Adipocyte (in vitro differentiated cells): Measurements from ENCODE around the gene STXBP5L.
A peak's percentile ranks its signal among the peaks of the same experiment; 100 is the strongest.
"Not testable (repeated sequence)": the region's sequence is repeated elsewhere in the genome, so short reads cannot be mapped to it uniquely, and the experiment has no call there.

Experiments used
- DNase-seq: peaks from one replicate; pipeline ENCODE4 v3.0.0-alpha.2; 2015; ENCODE audit warnings: low read depth
- H3K27me3 ChIP-seq: replicated peaks from 2 replicates; pipeline ENCODE4 v1.7.0; 2013; ENCODE audit warnings: mild to moderate bottlenecking, low read length, moderate library complexity; ENCODE audit not compliant: control insufficient read depth, insufficient read depth
- H3K36me3 ChIP-seq: 2 replicates; pipeline ENCODE4 v1.7.0; 2013; ENCODE audit warnings: low read length, mild to moderate bottlenecking, moderate library complexity; ENCODE audit not compliant: control insufficient read depth, insufficient read depth, severe bottlenecking
- H3K4me1 ChIP-seq: 2 replicates; pipeline ENCODE4 v1.7.0; 2013; ENCODE audit warnings: mild to moderate bottlenecking, low read length, moderate library complexity; ENCODE audit not compliant: control insufficient read depth, insufficient read depth
- H3K4me3 ChIP-seq: 2 replicates; pipeline ENCODE4 v1.7.0; 2013; ENCODE audit warnings: mild to moderate bottlenecking, low read length, moderate library complexity
- H3K9ac ChIP-seq: 2 replicates; pipeline ENCODE4 v1.7.0; 2013; ENCODE audit warnings: mild to moderate bottlenecking, low read length, moderate library complexity
- H3K9me3 ChIP-seq: 2 replicates; pipeline ENCODE4 v1.7.0; 2013; ENCODE audit warnings: mild to moderate bottlenecking, low read length, moderate library complexity; ENCODE audit not compliant: control insufficient read depth

Gene STXBP5L

DNA sequence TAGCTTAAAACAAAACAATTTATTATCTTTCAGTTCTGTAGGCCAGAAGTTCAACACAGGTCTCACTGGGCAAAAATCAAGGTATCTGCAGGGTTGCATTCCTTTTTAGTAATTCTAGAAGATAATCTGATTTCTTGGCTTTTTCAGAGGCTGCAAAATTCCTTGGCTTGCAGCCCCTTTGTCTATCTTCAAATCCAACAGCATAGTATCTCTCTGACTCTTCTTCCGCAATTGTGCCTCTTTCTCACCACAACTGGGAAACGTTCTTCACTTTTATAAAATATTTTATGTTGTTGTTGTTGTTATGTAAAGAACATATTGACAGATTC is 218.7 kb downstream of the STXBP5L start:
- no peak for DNase-seq
- Histone ChIP-seq H3K27me3 (no peaks in the 10 kb centered on the region), H3K9ac (no peak overlapping the region), H3K4me3 (no peak overlapping the region), H3K36me3 (no peaks in the 10 kb centered on the region), H3K4me1 (no peaks in the 10 kb centered on the region), H3K9me3 (peaks cover under 1% of the 10 kb centered on the region)

DNA sequence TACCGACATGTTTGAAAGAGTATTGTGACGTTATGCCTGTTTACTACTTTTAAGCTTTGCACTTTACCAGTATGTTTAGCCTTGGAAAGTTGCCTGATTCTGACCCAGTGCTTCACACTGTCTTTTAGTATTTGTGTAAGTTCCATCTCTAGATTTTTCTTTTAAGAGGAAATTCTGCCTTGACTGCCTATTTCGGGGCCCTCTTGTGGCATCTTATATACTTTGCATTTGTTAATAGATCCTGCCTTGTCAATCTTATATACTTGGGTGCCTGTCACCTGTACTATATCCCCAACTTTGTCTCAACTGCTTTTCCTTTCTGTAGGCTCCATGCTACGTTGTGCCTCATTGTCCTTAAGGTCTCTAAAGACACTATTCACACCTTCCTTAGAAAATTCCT is 244.6 kb downstream of the STXBP5L start:
- no peaks in the 10 kb centered on the region for H3K27me3 ChIP-seq
- no peak overlapping the region for H3K4me3 ChIP-seq
- H3K9ac ChIP-seq = no peak overlapping the region
- H3K4me1 ChIP-seq = no peaks in the 10 kb centered on the region
- H3K36me3 ChIP-seq = no peaks in the 10 kb centered on the region
- H3K9me3 ChIP-seq = no peaks in the 10 kb centered on the region
- DNase-seq = peak; percentile 6

DNA sequence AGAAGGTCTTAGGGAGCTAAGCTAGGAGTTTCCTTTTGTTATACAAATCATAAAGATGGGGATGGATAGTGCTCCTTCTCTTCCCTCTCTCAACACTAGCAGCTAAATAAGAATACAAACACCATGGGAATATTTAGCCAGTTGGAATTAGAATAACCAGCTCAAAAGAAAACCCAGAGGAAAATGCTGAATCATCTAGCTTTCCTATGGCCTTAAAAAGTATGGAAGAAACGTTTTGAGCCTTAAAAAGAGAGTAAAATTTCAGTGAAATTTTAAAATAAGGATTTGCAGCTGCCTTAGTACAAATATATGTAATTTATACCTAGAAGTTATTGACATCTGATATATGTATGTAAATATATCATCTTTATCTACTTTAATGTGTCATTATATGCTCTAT is 245.8 kb downstream of the STXBP5L start:
- DNase-seq = no peak

DNA sequence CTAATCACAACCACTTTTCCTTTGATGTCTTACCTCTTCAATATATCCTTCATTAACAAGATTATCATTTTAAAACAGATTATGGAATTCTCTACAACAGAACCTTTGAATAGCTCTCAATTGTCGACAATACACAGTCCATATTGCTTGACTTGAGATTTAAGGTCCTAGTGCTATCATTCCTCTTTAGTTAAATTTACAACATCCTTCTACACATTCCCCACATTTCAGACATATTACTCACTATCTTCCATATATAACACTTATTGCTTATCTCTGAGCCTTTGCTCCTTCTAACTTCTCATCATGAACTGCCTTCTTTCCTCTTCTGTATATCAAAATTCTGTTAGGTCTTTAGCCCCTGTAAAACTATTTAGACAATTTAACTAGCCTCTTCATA is 247.0 kb downstream of the STXBP5L start:
- Histone ChIP-seq H3K4me3 (no peak overlapping the region), H3K9me3 (no peaks in the 10 kb centered on the region), H3K9ac (no peak overlapping the region), H3K4me1 (no peaks in the 10 kb centered on the region), H3K36me3 (no peaks in the 10 kb centered on the region), H3K27me3 (no peaks in the 10 kb centered on the region)
- no peak for DNase-seq

More for the DNA sequence above, 245.8 kb downstream of the STXBP5L start:
- Histone ChIP-seq H3K27me3 (no peaks in the 10 kb centered on the region), H3K4me1 (no peaks in the 10 kb centered on the region), H3K9ac (no peak overlapping the region), H3K4me3 (no peak overlapping the region), H3K9me3 (no peaks in the 10 kb centered on the region), H3K36me3 (no peaks in the 10 kb centered on the region)

DNA sequence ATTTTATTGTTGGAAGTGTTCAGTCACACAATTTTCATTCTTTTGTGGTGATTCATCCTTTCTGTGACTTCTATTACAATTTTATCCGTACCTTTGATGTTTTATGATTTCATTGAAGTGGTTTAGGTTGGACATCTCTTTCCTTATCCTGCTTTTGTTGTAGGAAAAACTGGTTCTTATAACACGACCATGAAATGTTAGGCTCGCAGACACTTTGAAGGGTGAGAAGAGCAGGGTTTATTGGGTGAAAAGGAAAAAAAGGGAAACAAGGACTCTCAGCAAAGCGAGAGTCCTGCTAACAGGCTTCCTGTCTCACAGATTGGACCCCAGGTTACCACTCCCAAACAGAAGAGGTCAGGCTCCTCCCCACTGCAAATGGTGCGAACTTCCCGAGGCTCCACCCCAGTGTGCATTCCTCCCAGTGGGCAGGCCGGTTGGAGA is 257.4 kb downstream of the STXBP5L start:
- Histone ChIP-seq H3K27me3 (no peaks in the 10 kb centered on the region), H3K4me3 (no peak overlapping the region), H3K4me1 (no peaks in the 10 kb centered on the region), H3K9ac (no peak overlapping the region), H3K9me3 (no peaks in the 10 kb centered on the region), H3K36me3 (no peaks in the 10 kb centered on the region)
- no peak for DNase-seq

DNA sequence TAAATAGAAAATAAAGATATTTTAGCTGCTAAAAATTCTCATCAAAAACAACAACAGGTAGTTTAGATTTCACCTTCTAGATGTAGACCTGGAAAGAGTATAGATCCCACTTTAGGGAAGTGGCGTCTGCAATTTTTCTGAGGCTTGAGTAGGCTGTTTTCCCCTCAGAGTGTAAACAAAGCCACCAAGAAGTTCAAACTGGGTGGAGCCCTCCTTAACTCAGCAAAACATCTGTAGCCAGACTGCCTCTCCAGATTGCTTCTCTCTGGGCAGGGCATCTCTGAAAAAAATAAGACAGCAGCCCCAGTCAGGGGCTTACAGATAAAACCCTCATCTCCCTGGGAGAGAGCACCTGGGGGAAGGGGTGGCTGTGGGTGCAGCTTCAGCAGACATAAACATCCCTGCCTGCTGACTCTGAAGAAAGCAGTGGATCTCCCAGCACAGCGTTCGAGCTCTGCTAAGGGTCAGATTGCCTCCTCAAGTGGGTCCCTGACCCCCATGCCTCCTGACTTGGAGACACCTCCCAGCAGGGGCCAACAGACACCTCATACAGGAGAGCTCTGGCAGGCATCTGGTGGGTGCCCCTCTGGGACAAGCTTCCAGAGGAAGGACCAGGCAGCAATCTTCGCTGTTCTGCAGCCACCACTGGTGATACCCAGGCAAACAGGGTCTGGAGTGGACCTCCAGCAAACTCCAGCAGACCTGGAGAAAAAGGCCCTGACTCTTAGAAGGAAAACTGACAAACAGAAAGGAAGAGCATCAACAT is 259.6 kb downstream of the STXBP5L start:
- no peak for DNase-seq
- Histone ChIP-seq H3K9ac (no peak overlapping the region), H3K4me3 (no peak overlapping the region), H3K4me1 (no peaks in the 10 kb centered on the region), H3K36me3 (no peaks in the 10 kb centered on the region), H3K27me3 (no peaks in the 10 kb centered on the region), H3K9me3 (no peaks in the 10 kb centered on the region)

DNA sequence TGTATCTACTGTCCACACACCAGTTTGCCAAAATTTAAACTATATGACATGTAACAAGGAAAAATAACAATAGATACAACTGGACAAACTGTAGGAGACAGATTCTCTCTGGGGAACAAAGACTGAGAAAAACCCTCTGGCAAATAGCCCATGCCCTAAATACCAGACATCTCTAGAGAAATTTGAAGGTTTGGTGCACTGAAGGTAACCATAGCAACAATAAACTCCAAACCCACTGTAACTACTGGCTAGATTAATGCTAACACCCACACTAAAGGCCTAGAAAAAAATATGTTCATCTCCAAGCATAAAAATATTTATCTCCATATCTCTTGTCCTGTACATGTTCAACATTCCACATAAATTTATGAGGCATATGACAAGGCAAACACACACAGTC is 267.1 kb downstream of the STXBP5L start:
- no peaks in the 10 kb centered on the region for H3K4me1 ChIP-seq
- no peaks in the 10 kb centered on the region for H3K27me3 ChIP-seq
- no peak overlapping the region for H3K4me3 ChIP-seq
- H3K9me3 ChIP-seq = peaks cover 7% of the 10 kb centered on the region
- H3K36me3 ChIP-seq = no peaks in the 10 kb centered on the region
- no peak overlapping the region for H3K9ac ChIP-seq
- DNase-seq = no peak

DNA sequence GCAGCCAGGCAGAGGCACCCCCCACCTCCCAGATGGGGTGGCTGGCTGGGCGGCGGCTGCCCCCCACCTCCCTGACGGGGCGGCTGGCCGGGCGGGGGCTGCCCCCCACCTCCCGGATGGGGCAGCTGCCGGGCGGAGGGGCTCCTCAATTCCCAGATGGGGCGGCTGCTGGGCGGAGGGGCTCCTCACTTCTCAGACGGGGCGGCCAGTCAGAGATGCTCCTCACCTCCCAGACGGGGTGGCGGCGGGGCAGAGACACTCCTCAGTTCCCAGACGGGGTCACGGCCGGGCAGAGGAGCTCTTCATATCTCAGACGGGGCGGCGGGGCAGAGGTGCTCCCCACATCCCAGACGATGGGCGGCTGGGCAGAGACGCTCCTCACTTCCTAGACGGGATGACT is 282.6 kb downstream of the STXBP5L start:
- not testable (repeated sequence) for H3K4me3 ChIP-seq, H3K27me3 ChIP-seq

DNA sequence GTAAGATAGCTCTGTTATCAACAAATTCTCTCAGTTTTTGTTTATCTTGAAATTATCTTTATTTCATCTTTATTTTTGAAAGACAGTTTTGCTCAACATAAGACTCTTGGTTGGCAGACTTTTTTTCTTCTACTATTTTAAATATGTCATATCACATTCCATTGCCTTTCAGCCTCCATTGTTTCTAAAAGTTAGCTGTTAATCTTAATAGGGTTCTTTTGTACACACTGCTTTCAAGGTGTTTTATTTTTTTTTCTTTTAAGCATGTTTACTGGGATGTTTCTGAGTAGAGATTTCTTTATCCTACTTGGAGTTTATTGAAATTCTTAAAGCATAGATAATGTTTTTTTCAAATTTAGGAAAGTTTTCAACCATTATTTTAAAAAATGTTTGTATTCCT is 294.6 kb downstream of the STXBP5L start:
- no peaks in the 10 kb centered on the region for H3K36me3 ChIP-seq
- peaks cover 13% of the 10 kb centered on the region for H3K9me3 ChIP-seq

More for the DNA sequence above, 282.6 kb downstream of the STXBP5L start:
- not testable (repeated sequence) for H3K9me3 ChIP-seq, H3K9ac ChIP-seq, DNase-seq, H3K36me3 ChIP-seq, H3K4me1 ChIP-seq

DNA sequence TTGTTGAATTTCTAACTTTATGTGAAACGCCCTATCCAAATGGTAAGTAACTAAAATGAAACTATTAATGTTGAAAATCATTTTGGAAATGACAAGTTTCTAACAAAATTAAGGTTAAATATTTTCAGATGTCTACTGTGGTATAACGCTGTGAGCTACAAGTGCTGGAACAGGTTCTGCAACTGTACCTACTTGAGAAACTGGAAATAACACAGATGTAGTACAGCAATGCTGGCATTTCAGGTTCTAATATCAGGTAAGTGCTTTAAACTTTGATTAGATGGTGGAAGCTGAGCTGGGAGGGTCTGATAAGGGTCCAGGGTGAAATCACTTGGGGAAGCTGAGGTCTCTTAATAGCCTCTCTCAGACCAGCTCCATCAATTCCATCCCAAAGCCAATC is 315.1 kb downstream of the STXBP5L start:
- DNase-seq = no peak
- no peak overlapping the region for H3K9ac ChIP-seq
- H3K9me3 ChIP-seq = no peaks in the 10 kb centered on the region
- no peaks in the 10 kb centered on the region for H3K36me3 ChIP-seq
- no peaks in the 10 kb centered on the region for H3K27me3 ChIP-seq
- no peak overlapping the region for H3K4me3 ChIP-seq
- H3K4me1 ChIP-seq = no peaks in the 10 kb centered on the region

More for the DNA sequence above, 294.6 kb downstream of the STXBP5L start:
- DNase-seq = no peak
- no peaks in the 10 kb centered on the region for H3K27me3 ChIP-seq
- no peak overlapping the region for H3K9ac ChIP-seq
- no peak overlapping the region for H3K4me3 ChIP-seq
- no peaks in the 10 kb centered on the region for H3K4me1 ChIP-seq

DNA sequence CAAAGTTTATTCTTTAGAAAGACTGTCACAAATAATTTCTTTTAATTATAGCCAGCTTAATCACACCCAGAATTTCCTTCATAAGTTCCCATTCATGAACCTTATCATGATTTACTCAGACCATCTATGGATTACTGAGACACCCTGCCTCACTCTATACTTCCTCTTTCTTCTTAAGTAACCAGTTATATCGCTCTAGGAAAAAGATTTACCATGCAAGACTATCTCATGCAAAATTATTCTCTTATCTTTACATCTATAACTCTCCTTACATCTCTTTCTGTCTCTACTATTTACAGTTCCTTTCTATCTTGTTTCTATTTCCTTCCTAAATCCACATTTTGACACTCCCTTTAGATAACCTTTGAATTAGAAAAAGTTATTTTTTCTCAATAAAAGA is 321.0 kb downstream of the STXBP5L start:
- Histone ChIP-seq H3K36me3 (no peaks in the 10 kb centered on the region), H3K27me3 (no peaks in the 10 kb centered on the region), H3K9ac (no peak overlapping the region), H3K9me3 (no peaks in the 10 kb centered on the region), H3K4me3 (no peak overlapping the region), H3K4me1 (no peaks in the 10 kb centered on the region)
- DNase-seq = no peak

DNA sequence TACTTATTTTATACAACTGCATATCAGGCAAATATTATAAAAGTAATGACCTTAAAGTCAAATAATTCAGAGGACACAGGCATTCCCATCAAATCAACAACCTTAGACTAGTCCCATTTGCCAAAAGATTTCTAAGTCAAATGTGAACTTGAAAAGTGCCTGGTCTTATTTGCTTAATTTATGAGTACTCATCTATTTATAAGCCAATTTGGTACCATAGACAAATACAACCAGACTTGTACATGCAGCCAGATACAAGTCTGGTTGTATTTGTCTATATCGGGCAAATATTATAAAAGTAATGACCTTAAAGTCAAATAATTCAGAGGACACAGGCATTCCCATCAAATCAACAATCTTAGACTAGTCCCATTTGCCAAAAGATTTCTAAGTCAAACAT is 322.2 kb downstream of the STXBP5L start:
- H3K27me3 ChIP-seq, H3K9me3 ChIP-seq, H3K9ac ChIP-seq: not testable (repeated sequence)

More for the DNA sequence above, 322.2 kb downstream of the STXBP5L start:
- not testable (repeated sequence) for H3K36me3 ChIP-seq, H3K4me3 ChIP-seq, DNase-seq, H3K4me1 ChIP-seq
